ENCODE data around the gene LRRC8C. TPM values are rescaled to one million over a fixed set of nuclear protein-coding genes. Genes with fewer than 3 reads are reported as not detected.

The LRRC8C gene
- total and polyA plus RNA-seq, 2 experiments from 2014 or later: 3.6 to 7.3 TPM

- Histone ChIP-seq H3K4me2 (ENCODE audit: unreplicated experiment) (no peak overlapping the region), H3K4me1 (ENCODE audit: insufficient read depth) (peaks cover 39% of the 10 kb centered on the region), H2AFZ (peak overlapping the region; percentile 48; the same call in 1 of the 2 replicates), H3K79me2 (ENCODE audit: insufficient read depth) (no peaks in the 10 kb centered on the region), H3K9me3 (ENCODE audit: low read depth) (no peaks in the 10 kb centered on the region), H3K27ac (peak overlapping the region; percentile 90), H3K4me3 (no peak overlapping the region), H4K20me1 (ENCODE audit: insufficient read depth) (no peaks in the 10 kb centered on the region), H3K36me3 (ENCODE audit: low read depth) (no peaks in the 10 kb centered on the region), H3K27me3 (replicated peaks; ENCODE audit: insufficient read depth) (no peaks in the 10 kb centered on the region), H3K9me2 (ENCODE audit: insufficient read depth) (no peaks in the 10 kb centered on the region), H3K9ac (no peak overlapping the region), H3F3A (ENCODE audit: insufficient read depth) (peaks cover 38% of the 10 kb centered on the region)
- 94 to 96% methylated on average over 4 of the region's 4 CpGs for WGBS, 2 experiments (ENCODE audit: low coverage in 1 of 2, low lambda C conversion rate in 2 of 2, missing lambda C conversion rate in 2 of 2)
- no peak for TF ChIP-seq EZH2phosphoT487 (IDR thresholded peaks at IDR 0.05; ENCODE audit: insufficient read depth, low read depth)
- no peak for TF ChIP-seq EZH2 (IDR thresholded peaks at IDR 0.05; ENCODE audit: insufficient read depth, poor library complexity, severe bottlenecking)
- no peak for DNase-seq
- in situ Hi-C loops (cut with MboI): no loop called here
Observed at GRCh38 chr1:89725631-89726030, 92.7 kb downstream of the LRRC8C start.

GRCh38 chr1:89727517-89728312 lies 94.8 kb downstream of the LRRC8C start:
- Histone ChIP-seq H3K79me2 (ENCODE audit: insufficient read depth) (no peaks in the 10 kb centered on the region), H3K4me3 (no peak overlapping the region), H4K20me1 (ENCODE audit: insufficient read depth) (no peaks in the 10 kb centered on the region), H3K9me2 (ENCODE audit: insufficient read depth) (no peaks in the 10 kb centered on the region), H3K27ac (no peak overlapping the region), H3K4me2 (ENCODE audit: unreplicated experiment) (no peak overlapping the region), H3K27me3 (replicated peaks; ENCODE audit: insufficient read depth) (no peaks in the 10 kb centered on the region), H3F3A (ENCODE audit: insufficient read depth) (peaks cover 33% of the 10 kb centered on the region), H2AFZ (no peak overlapping the region), H3K9ac (no peak overlapping the region), H3K4me1 (ENCODE audit: insufficient read depth) (peaks cover 27% of the 10 kb centered on the region), H3K9me3 (ENCODE audit: low read depth) (no peaks in the 10 kb centered on the region), H3K36me3 (ENCODE audit: low read depth) (no peaks in the 10 kb centered on the region)
- TF ChIP-seq EZH2phosphoT487 (IDR thresholded peaks at IDR 0.05; ENCODE audit: insufficient read depth, low read depth) (no peak), EZH2 (IDR thresholded peaks at IDR 0.05; ENCODE audit: insufficient read depth, poor library complexity, severe bottlenecking) (no peak)
- 81 to 87% methylated on average over 12 of the region's 12 CpGs for WGBS, 2 experiments (ENCODE audit: low coverage in 1 of 2, low lambda C conversion rate in 2 of 2, missing lambda C conversion rate in 2 of 2)
- in situ Hi-C loops (cut with MboI): no loop called here
- no peak for DNase-seq

GRCh38 chr1:89728381-89728780 lies 95.5 kb downstream of the LRRC8C start:
- Histone ChIP-seq H4K20me1 (ENCODE audit: insufficient read depth) (no peaks in the 10 kb centered on the region), H3K9me2 (ENCODE audit: insufficient read depth) (no peaks in the 10 kb centered on the region), H3K27ac (no peak overlapping the region), H3K4me2 (ENCODE audit: unreplicated experiment) (no peak overlapping the region), H3K79me2 (ENCODE audit: insufficient read depth) (no peaks in the 10 kb centered on the region), H3K4me3 (no peak overlapping the region), H3K27me3 (replicated peaks; ENCODE audit: insufficient read depth) (no peaks in the 10 kb centered on the region), H3K4me1 (ENCODE audit: insufficient read depth) (peaks cover 22% of the 10 kb centered on the region), H3K9ac (no peak overlapping the region), H3K36me3 (ENCODE audit: low read depth) (no peaks in the 10 kb centered on the region), H3K9me3 (ENCODE audit: low read depth) (no peaks in the 10 kb centered on the region), H2AFZ (no peak overlapping the region), H3F3A (ENCODE audit: insufficient read depth) (peaks cover 26% of the 10 kb centered on the region)
- no peak for DNase-seq
- in situ Hi-C loops (cut with MboI): no loop called here
- 94 to 98% methylated on average over 4 of the region's 4 CpGs for WGBS, 2 experiments (ENCODE audit: low coverage in 1 of 2, low lambda C conversion rate in 2 of 2, missing lambda C conversion rate in 2 of 2)
- TF ChIP-seq EZH2 (IDR thresholded peaks at IDR 0.05; ENCODE audit: insufficient read depth, poor library complexity, severe bottlenecking) (no peak), EZH2phosphoT487 (IDR thresholded peaks at IDR 0.05; ENCODE audit: insufficient read depth, low read depth) (no peak)

GRCh38 chr1:89732206-89732605 lies 99.3 kb downstream of the LRRC8C start:
- Histone ChIP-seq H3K4me2 (ENCODE audit: unreplicated experiment) (no peak overlapping the region), H3F3A (ENCODE audit: insufficient read depth) (0 out of 2 replicates have a peak, but pooled peaks cover 4% of the 10 kb centered on the region), H3K4me1 (ENCODE audit: insufficient read depth) (no peaks in the 10 kb centered on the region; the same call in 1 of the 2 replicates), H3K9me3 (ENCODE audit: low read depth) (no peaks in the 10 kb centered on the region), H4K20me1 (ENCODE audit: insufficient read depth) (no peaks in the 10 kb centered on the region), H2AFZ (no peak overlapping the region), H3K9ac (no peak overlapping the region), H3K4me3 (no peak overlapping the region), H3K27me3 (replicated peaks; ENCODE audit: insufficient read depth) (no peaks in the 10 kb centered on the region), H3K9me2 (ENCODE audit: insufficient read depth) (no peaks in the 10 kb centered on the region), H3K79me2 (ENCODE audit: insufficient read depth) (no peaks in the 10 kb centered on the region), H3K27ac (no peak overlapping the region), H3K36me3 (ENCODE audit: low read depth) (no peaks in the 10 kb centered on the region)
- TF ChIP-seq EZH2phosphoT487 (IDR thresholded peaks at IDR 0.05; ENCODE audit: insufficient read depth, low read depth): no peak
- TF ChIP-seq EZH2 (IDR thresholded peaks at IDR 0.05; ENCODE audit: insufficient read depth, poor library complexity, severe bottlenecking): no peak
- DNase-seq: no peak
- in situ Hi-C loops (cut with MboI): no loop called here
- WGBS, 2 experiments (ENCODE audit: low coverage in 1 of 2, low lambda C conversion rate in 2 of 2, missing lambda C conversion rate in 2 of 2): 96% methylated on average over 1 of the region's 1 CpG
